OCI-LY1 (cell line): Measurements from ENCODE around the gene LIMS2.

ENCODE experiments used
- H2AFZ ChIP-seq: fragments of 200-600 bp; sonication (generic), shearing (Covaris generic); 2 replicates; pipeline ENCODE4 v1.6.0; 2014; ENCODE audit warnings: antibody characterized with exemption, mild to moderate bottlenecking, low read length
- H3F3A ChIP-seq: fragments of 200-600 bp; sonication (generic), shearing (Covaris generic); 2 replicates; pipeline ENCODE4 v1.6.0; 2014; ENCODE audit warnings: mild to moderate bottlenecking, antibody characterized with exemption, low read length, moderate library complexity; ENCODE audit not compliant: insufficient read depth
- H3K27ac ChIP-seq: fragments of 200-600 bp; sonication (generic); 2 replicates; pipeline ENCODE4 v1.5.1; 2014; ENCODE audit warnings: low read length, mixed run types, mild to moderate bottlenecking, low read depth; ENCODE audit not compliant: poor library complexity, severe bottlenecking
- H3K27me3 ChIP-seq: fragments of 200-600 bp; sonication (generic); 2 replicates; pipeline ENCODE4 v1.6.0; 2014; ENCODE audit warnings: antibody characterized with exemption, mild to moderate bottlenecking, low read length, moderate library complexity; ENCODE audit not compliant: insufficient read depth
- H3K36me3 ChIP-seq: fragments of 200-600 bp; sonication (generic); 2 replicates; pipeline ENCODE4 v1.6.1; 2014; ENCODE audit warnings: mild to moderate bottlenecking, antibody characterized with exemption, low read length, moderate library complexity, mixed read lengths; ENCODE audit not compliant: insufficient read depth
- H3K4me1 ChIP-seq: fragments of 200-600 bp; sonication (generic); 2 replicates; pipeline ENCODE4 v1.5.1; 2014; ENCODE audit warnings: mild to moderate bottlenecking, low read length, moderate library complexity; ENCODE audit not compliant: insufficient read depth, severe bottlenecking
- H3K4me2 ChIP-seq: fragments of 200-600 bp; sonication (generic), shearing (Covaris generic); 2 replicates; pipeline ENCODE4 v1.6.1; 2014; ENCODE audit warnings: low read length
- H3K4me3 ChIP-seq: fragments of 200-600 bp; sonication (generic); 2 replicates; pipeline ENCODE4 v1.5.1; 2014; ENCODE audit warnings: low read length, low read depth, mild to moderate bottlenecking, mixed read lengths; ENCODE audit not compliant: poor library complexity, severe bottlenecking
- H3K79me2 ChIP-seq: fragments of 200-600 bp; shearing (Covaris generic); 2 replicates; pipeline ENCODE4 v1.6.1; 2016; ENCODE audit warnings: mixed run types, low read length, mixed read lengths; ENCODE audit not compliant: insufficient read depth
- H3K9ac ChIP-seq: fragments of 200-600 bp; sonication (generic), shearing (Covaris generic); 2 replicates; pipeline ENCODE4 v1.6.1; 2014; ENCODE audit warnings: mild to moderate bottlenecking, low read length, mixed read lengths
- H3K9me2 ChIP-seq: fragments of 200-600 bp; sonication (generic), shearing (Covaris generic); 2 replicates; pipeline ENCODE4 v1.6.1; 2014; ENCODE audit warnings: low read depth, mild to moderate bottlenecking, low read length, mixed read lengths
- H3K9me3 ChIP-seq: fragments of 200-600 bp; shearing (Covaris generic); 2 replicates; pipeline ENCODE4 v1.6.1; 2014; ENCODE audit warnings: low read length, mixed read lengths
- H4K20me1 ChIP-seq: fragments of 200-600 bp; sonication (generic), shearing (Covaris generic); 2 replicates; pipeline ENCODE4 v1.6.0; 2016; ENCODE audit warnings: mild to moderate bottlenecking, low read length; ENCODE audit not compliant: insufficient read depth
- EZH2 ChIP-seq: fragments of 200-600 bp; sonication (generic), shearing (Covaris generic); IDR thresholded peaks from 2 replicates; pipeline ENCODE4 v1.8.0; 2017; ENCODE audit warnings: borderline replicate concordance, mixed run types, mild to moderate bottlenecking, antibody characterized with exemption, low read length, moderate library complexity, mixed read lengths
- TF ChIP-seq, protein P1 (sequence below): fragments of 200-600 bp; sonication (generic), shearing (Covaris generic); IDR thresholded peaks from 2 replicates; pipeline ENCODE4 v1.5.1; 2017; ENCODE audit warnings: mild to moderate bottlenecking, antibody characterized with exemption, low read length, moderate library complexity, mixed read lengths

Gene LIMS2

DNA sequence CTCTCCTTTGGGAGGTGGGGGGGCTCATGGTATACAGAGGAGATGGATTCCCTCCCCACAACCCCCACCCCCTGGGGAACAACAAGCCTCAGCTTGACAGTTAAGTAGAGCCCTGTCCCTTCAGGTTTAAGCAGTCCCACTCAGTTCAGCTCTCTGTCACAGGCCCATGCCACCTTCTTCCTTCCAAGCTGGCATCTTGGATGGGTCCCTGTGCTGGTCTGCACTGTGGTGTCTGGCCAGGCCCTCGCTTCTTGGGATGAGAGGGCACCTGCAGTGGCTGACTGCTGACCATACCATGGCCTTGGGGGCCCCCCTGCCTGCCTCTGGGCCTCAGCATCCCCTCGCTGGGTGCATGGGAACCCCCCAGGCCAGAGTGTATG, 49.8 kb downstream of the LIMS2 start:
- peaks cover 11% of the 10 kb centered on the region; the same call in 1 of the 2 replicates for H3K27me3 ChIP-seq
- H3K4me1 ChIP-seq: no peaks in the 10 kb centered on the region
- no peak for TF ChIP-seq EZH2
- TF ChIP-seq, protein P1, sequence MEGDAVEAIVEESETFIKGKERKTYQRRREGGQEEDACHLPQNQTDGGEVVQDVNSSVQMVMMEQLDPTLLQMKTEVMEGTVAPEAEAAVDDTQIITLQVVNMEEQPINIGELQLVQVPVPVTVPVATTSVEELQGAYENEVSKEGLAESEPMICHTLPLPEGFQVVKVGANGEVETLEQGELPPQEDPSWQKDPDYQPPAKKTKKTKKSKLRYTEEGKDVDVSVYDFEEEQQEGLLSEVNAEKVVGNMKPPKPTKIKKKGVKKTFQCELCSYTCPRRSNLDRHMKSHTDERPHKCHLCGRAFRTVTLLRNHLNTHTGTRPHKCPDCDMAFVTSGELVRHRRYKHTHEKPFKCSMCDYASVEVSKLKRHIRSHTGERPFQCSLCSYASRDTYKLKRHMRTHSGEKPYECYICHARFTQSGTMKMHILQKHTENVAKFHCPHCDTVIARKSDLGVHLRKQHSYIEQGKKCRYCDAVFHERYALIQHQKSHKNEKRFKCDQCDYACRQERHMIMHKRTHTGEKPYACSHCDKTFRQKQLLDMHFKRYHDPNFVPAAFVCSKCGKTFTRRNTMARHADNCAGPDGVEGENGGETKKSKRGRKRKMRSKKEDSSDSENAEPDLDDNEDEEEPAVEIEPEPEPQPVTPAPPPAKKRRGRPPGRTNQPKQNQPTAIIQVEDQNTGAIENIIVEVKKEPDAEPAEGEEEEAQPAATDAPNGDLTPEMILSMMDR: no peak
- H3K79me2 ChIP-seq: no peaks in the 10 kb centered on the region
- H3K9me3 ChIP-seq: no peaks in the 10 kb centered on the region
- no peaks in the 10 kb centered on the region for H3F3A ChIP-seq
- no peak overlapping the region for H3K9ac ChIP-seq
- H3K4me2 ChIP-seq: no peak overlapping the region
- no peaks in the 10 kb centered on the region for H3K36me3 ChIP-seq
- H2AFZ ChIP-seq: no peak overlapping the region
- no peaks in the 10 kb centered on the region for H3K9me2 ChIP-seq
- no peaks in the 10 kb centered on the region for H4K20me1 ChIP-seq
- H3K4me3 ChIP-seq: no peak overlapping the region
- H3K27ac ChIP-seq: no peak overlapping the region

DNA sequence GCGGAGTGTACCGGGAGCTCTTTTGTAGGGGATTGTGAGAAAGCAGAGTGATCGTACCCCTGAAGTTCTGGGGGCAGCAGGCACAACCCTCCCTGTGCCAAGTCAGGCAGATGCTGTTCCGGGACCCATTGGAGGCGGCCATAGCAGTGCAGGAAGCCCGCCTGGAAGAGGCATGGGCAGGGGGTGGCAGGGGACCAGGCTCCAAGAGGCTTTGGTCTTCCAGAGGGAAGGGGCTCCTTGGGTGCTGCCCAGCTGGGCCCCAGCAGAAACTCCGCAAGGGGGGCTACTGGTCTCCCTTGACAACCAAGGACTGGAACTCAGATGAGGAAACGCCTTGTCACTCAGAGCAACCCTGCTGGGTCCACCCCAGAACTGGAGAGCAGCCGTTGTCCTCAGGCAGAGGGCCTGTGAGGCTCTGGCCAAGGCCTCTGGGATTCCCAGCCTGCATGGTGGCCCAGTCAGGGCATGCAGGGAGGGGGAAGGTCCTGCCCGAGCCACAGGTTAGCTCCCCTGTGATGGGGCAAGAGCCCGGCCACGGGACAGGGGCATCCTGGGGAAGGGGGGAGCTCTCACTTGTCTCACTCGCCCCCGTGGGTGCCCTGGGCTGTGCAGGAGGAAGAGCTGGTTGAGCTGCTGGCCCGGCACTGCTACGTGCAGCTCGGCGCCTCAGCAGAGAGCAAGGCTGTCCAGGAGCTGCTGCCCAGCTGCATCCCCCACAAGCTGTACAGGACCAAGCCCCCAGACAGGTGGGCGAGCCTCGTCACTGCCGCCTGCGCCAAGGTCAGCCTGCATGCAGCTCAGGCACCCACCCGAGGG, 50.4 kb downstream of the LIMS2 start:
- no peak overlapping the region for H2AFZ ChIP-seq
- TF ChIP-seq, protein P1: no peak
- TF ChIP-seq EZH2: no peak
- no peak overlapping the region for H3K4me2 ChIP-seq
- H3K79me2 ChIP-seq: no peaks in the 10 kb centered on the region
- no peaks in the 10 kb centered on the region for H3K9me2 ChIP-seq
- H3K9ac ChIP-seq: no peak overlapping the region
- H3K27me3 ChIP-seq: peaks cover 13% of the 10 kb centered on the region; the same call in 1 of the 2 replicates
- no peaks in the 10 kb centered on the region for H3K9me3 ChIP-seq
- no peaks in the 10 kb centered on the region for H3K4me1 ChIP-seq
- no peaks in the 10 kb centered on the region for H3K36me3 ChIP-seq
- no peak overlapping the region for H3K27ac ChIP-seq
- no peaks in the 10 kb centered on the region for H3F3A ChIP-seq
- no peaks in the 10 kb centered on the region for H4K20me1 ChIP-seq
- H3K4me3 ChIP-seq: no peak overlapping the region

DNA sequence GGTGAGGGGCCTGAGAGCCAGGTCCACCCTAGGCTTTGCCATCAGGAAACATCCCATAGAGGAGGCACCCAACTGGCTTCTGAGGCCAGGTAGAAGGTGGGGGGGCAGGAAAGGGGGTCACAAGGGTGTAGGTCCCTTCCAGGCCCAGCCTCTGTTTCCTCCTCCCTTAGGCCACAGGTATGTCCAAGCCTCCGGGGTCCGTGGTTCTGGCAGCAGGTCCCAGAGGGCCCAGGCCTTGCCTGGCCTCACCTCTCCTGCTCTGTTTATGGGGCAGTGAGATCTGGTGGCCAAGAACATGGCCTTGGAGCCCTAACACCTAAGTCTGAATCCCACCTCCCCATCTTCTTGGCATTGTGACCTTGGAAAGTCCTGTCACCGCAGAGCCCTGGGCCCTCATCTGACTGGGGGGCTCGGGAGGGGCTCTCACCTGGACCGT, 51.0 kb downstream of the LIMS2 start:
- Histone ChIP-seq H3K4me1 (no peaks in the 10 kb centered on the region), H3K9ac (no peak overlapping the region), H3K36me3 (no peaks in the 10 kb centered on the region), H2AFZ (no peak overlapping the region), H3K4me2 (no peak overlapping the region), H3K9me3 (no peaks in the 10 kb centered on the region), H3K9me2 (no peaks in the 10 kb centered on the region), H3K27ac (no peak overlapping the region), H3K4me3 (no peak overlapping the region), H3F3A (no peaks in the 10 kb centered on the region), H3K27me3 (peaks cover 14% of the 10 kb centered on the region; the same call in 1 of the 2 replicates), H4K20me1 (no peaks in the 10 kb centered on the region), H3K79me2 (no peaks in the 10 kb centered on the region)
- TF ChIP-seq EZH2: no peak
- TF ChIP-seq, protein P1: no peak
